HG02840 (cell line): ENCODE measurements around the gene SLA2.
A peak's percentile ranks its signal among the peaks of the same experiment; 100 is the strongest.
"Not testable (repeated sequence)": the region's sequence is repeated elsewhere in the genome, so short reads cannot be mapped to it uniquely, and the experiment has no call there.

ENCODE experiments used
- ATAC-seq: cut with Tn5 transposase; IDR thresholded peaks from one replicate; pipeline ENCODE4 v1.9.1; 2021; ENCODE audit warnings: mild to moderate bottlenecking, moderate library complexity, moderate number of reproducible peaks; ENCODE audit not compliant: unreplicated experiment, low FRiP score

Gene SLA2

GRCh38 chr20:36582322-36582721 lies 63.7 kb downstream of the SLA2 start:
- ATAC-seq = no peak

- no peak for ATAC-seq
These were observed 65.9 kb downstream of the SLA2 start for GRCh38 chr20:36579996-36580545.

- no peak for ATAC-seq
These were observed 67.5 kb downstream of the SLA2 start for GRCh38 chr20:36578356-36579041.

GRCh38 chr20:36576081-36576445 lies 69.9 kb downstream of the SLA2 start:
- no peak for ATAC-seq

- ATAC-seq = no peak
These were observed 71.4 kb downstream of the SLA2 start for GRCh38 chr20:36574366-36575135.

- no peak for ATAC-seq
These were observed 72.1 kb downstream of the SLA2 start for GRCh38 chr20:36573798-36574365.

GRCh38 chr20:36573103-36573797 lies 72.7 kb downstream of the SLA2 start, which contains the start of gene TGIF2:
Gene TGIF2, plus strand, starts transcription at chr20:36573597. Its CDS starts 5,178 bp downstream, at chr20:36578775.
- peak; percentile 61 for ATAC-seq

- ATAC-seq = peak; percentile 4
These were observed 73.3 kb downstream of the SLA2 start for GRCh38 chr20:36572701-36573102.

GRCh38 chr20:36571564-36572504 lies 74.2 kb downstream of the SLA2 start:
- ATAC-seq = no peak

- no peak for ATAC-seq
These were observed 76.1 kb downstream of the SLA2 start for GRCh38 chr20:36569847-36570429.

GRCh38 chr20:36565520-36565919 lies 80.5 kb downstream of the SLA2 start:
- no peak for ATAC-seq

GRCh38 chr20:36564726-36565121 lies 81.3 kb downstream of the SLA2 start:
- not testable (repeated sequence) for ATAC-seq

GRCh38 chr20:36564078-36564725 lies 81.8 kb downstream of the SLA2 start:
- ATAC-seq = not testable (repeated sequence)

- no peak for ATAC-seq
These were observed 82.6 kb downstream of the SLA2 start for GRCh38 chr20:36563374-36563773.

- ATAC-seq = no peak
These were observed 83.3 kb downstream of the SLA2 start for GRCh38 chr20:36562724-36563123.
